OCI-LY1 (cell line): ENCODE results near the gene SOCS7.

Source experiments
- EZH2 ChIP-seq: fragments of 200-600 bp; sonication (generic), shearing (Covaris generic); IDR thresholded peaks from 2 replicates; pipeline ENCODE4 v1.8.0; 2017; ENCODE audit warnings: borderline replicate concordance, mixed run types, mild to moderate bottlenecking, antibody characterized with exemption, low read length, moderate library complexity, mixed read lengths
- TF ChIP-seq, protein P1 (sequence below): fragments of 200-600 bp; sonication (generic), shearing (Covaris generic); IDR thresholded peaks from 2 replicates; pipeline ENCODE4 v1.5.1; 2017; ENCODE audit warnings: mild to moderate bottlenecking, antibody characterized with exemption, low read length, moderate library complexity, mixed read lengths

DNA sequence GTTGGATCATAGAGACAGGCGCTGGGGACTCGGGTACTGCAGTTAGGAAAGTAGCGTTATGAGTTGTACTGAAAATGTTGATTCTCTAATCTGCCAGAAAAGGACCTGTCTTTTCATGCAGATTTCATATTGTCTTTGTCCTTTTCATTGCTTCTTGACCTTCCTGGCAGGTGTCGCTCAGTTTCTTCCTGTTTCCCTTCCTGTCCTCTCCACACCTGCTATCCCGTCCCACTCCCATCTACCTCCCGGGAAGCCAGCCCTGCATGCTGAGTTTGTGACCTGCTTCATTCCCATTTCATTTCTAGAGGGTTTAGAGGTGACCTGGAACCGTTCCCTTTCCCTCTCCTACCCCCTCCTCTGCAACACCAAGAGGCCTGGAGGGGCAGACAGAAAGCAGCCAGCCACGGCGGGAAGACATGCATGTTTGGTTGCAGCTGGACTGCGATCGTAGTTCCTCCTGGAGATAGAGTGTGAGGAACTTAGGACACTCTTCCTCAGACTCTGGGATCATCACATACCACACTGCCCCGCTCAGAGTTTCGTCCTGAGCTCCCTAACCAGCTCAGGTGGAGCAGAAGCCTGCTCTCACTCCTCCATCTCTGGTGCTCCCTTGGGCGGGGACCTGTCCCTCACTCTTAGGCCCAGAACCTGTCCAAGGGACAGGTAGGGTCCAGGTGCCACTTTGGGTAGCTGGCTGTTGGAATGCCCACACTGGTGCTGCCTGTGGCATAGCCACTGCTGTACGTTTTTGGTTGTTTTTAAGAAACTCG is 52.7 kb downstream of the SOCS7 start:
- TF ChIP-seq, protein P1, sequence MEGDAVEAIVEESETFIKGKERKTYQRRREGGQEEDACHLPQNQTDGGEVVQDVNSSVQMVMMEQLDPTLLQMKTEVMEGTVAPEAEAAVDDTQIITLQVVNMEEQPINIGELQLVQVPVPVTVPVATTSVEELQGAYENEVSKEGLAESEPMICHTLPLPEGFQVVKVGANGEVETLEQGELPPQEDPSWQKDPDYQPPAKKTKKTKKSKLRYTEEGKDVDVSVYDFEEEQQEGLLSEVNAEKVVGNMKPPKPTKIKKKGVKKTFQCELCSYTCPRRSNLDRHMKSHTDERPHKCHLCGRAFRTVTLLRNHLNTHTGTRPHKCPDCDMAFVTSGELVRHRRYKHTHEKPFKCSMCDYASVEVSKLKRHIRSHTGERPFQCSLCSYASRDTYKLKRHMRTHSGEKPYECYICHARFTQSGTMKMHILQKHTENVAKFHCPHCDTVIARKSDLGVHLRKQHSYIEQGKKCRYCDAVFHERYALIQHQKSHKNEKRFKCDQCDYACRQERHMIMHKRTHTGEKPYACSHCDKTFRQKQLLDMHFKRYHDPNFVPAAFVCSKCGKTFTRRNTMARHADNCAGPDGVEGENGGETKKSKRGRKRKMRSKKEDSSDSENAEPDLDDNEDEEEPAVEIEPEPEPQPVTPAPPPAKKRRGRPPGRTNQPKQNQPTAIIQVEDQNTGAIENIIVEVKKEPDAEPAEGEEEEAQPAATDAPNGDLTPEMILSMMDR, result no peak
- no peak for TF ChIP-seq EZH2
